CD4-positive, alpha-beta T cell treated with Interferon gamma for 1 hour (primary cell): ENCODE measurements around the gene NOS1.
"Not testable (repeated sequence)": the region's sequence is repeated elsewhere in the genome, so short reads cannot be mapped to it uniquely, and the experiment has no call there.

Source experiments
- DNase-seq: peaks from one replicate; pipeline ENCODE4 v3.0.0-alpha.2; 2020

Gene NOS1

GRCh38 chr12:117361347-117361751 lies at the start of gene NOS1:
TSS of gene NOS1 (minus strand) at chr12:117361626. CDS start at chr12:117331069, 30,557 bp downstream.
- no peak for DNase-seq

GRCh38 chr12:117409286-117409685 lies 47.9 kb upstream of the NOS1 start:
- DNase-seq = no peak

GRCh38 chr12:117408161-117408791 lies 46.9 kb upstream of the NOS1 start:
- DNase-seq = no peak

- no peak for DNase-seq
These were observed 43.5 kb upstream of the NOS1 start for GRCh38 chr12:117404940-117405339.

- no peak for DNase-seq
These were observed 42.9 kb upstream of the NOS1 start for GRCh38 chr12:117404203-117404853.

GRCh38 chr12:117403586-117404139 lies 42.2 kb upstream of the NOS1 start:
- no peak for DNase-seq

GRCh38 chr12:117402363-117402762 lies 40.9 kb upstream of the NOS1 start:
- no peak for DNase-seq

- DNase-seq = no peak
These were observed 39.5 kb upstream of the NOS1 start for GRCh38 chr12:117400912-117401311.

- not testable (repeated sequence) for DNase-seq
These were observed 37.1 kb upstream of the NOS1 start for GRCh38 chr12:117398482-117398881.

GRCh38 chr12:117395766-117396165 lies 34.3 kb upstream of the NOS1 start:
- DNase-seq = no peak

- no peak for DNase-seq
These were observed 33.1 kb upstream of the NOS1 start for GRCh38 chr12:117394491-117394890.

- DNase-seq = no peak
These were observed 32.2 kb upstream of the NOS1 start for GRCh38 chr12:117393656-117394055.

- no peak for DNase-seq
These were observed 29.4 kb upstream of the NOS1 start for GRCh38 chr12:117390866-117391265.

GRCh38 chr12:117388951-117389446 lies 27.6 kb upstream of the NOS1 start:
- DNase-seq = no peak

- DNase-seq = no peak
These were observed 26.4 kb upstream of the NOS1 start for GRCh38 chr12:117387832-117388231.

- no peak for DNase-seq
These were observed 23.3 kb upstream of the NOS1 start for GRCh38 chr12:117384735-117385134.

- DNase-seq = no peak
These were observed 18.7 kb upstream of the NOS1 start for GRCh38 chr12:117380083-117380482.

GRCh38 chr12:117377758-117378157 lies 16.3 kb upstream of the NOS1 start:
- DNase-seq = no peak

GRCh38 chr12:117370588-117370987 lies 9.2 kb upstream of the NOS1 start:
- no peak for DNase-seq

GRCh38 chr12:117370000-117370399 lies 8.6 kb upstream of the NOS1 start:
- not testable (repeated sequence) for DNase-seq

GRCh38 chr12:117367006-117367638 lies 5.7 kb upstream of the NOS1 start:
- peak; percentile 16 for DNase-seq

GRCh38 chr12:117365049-117365616 lies 3.7 kb upstream of the NOS1 start:
- no peak for DNase-seq

GRCh38 chr12:117363953-117364486 lies 2.6 kb upstream of the NOS1 start:
- no peak for DNase-seq
